GM12801 (cell line): ENCODE results near the gene FSIP1.

ENCODE experiments used
- TF ChIP-seq, protein P1 (sequence below): IDR thresholded peaks from one replicate; pipeline ENCODE4 v1.5.1; 2011; ENCODE audit warnings: control low read depth; ENCODE audit not compliant: insufficient read length; ENCODE audit errors: extremely low read depth

The FSIP1 gene

DNA sequence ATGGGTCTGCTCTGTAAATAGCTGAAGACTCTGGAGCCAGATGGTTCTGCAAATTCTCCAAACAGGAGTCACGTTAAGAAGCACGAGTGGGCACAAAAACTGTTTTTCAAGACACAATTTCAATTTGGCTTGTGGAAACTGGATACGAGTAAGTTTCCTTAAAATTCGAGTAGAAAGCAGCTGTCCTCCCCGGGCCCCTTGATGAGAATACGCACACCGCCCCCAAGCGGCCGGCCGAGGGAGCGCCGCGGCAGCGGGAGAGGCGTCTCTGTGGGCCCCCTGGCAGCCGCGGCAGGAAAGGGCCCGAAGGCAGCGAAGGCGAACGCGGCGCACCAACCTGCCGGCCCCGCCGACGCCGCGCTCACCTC is 202.5 kb downstream of the FSIP1 start:
- TF ChIP-seq, protein P1, sequence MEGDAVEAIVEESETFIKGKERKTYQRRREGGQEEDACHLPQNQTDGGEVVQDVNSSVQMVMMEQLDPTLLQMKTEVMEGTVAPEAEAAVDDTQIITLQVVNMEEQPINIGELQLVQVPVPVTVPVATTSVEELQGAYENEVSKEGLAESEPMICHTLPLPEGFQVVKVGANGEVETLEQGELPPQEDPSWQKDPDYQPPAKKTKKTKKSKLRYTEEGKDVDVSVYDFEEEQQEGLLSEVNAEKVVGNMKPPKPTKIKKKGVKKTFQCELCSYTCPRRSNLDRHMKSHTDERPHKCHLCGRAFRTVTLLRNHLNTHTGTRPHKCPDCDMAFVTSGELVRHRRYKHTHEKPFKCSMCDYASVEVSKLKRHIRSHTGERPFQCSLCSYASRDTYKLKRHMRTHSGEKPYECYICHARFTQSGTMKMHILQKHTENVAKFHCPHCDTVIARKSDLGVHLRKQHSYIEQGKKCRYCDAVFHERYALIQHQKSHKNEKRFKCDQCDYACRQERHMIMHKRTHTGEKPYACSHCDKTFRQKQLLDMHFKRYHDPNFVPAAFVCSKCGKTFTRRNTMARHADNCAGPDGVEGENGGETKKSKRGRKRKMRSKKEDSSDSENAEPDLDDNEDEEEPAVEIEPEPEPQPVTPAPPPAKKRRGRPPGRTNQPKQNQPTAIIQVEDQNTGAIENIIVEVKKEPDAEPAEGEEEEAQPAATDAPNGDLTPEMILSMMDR = no peak

DNA sequence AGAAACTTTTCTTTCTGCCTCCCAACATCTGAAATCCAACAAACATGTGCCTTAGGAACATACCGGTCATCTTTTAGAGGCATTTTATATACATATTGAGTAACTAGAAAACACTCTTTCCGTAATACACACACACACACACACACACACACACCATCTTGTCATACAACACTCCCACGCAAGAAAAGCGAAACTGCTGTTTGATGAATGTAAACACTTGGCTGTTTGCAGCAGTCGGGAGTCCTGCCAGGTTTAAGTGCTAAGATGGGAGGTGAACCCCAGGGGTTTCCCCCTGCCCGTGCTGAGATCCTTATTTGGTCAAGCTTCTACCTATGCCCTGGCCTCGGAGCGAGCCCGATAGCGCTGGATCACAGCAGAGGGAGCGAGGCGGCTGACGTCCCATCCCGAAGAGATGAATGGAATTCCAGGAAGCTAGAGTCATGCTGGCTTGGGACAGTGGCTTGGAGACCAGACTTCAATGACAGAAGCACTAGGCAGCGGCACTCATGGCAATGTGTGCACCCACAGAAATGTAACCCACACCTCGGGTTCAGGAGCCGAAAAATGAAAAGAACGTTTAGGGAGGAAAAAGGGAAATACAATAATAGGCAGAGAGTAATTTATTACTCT is 203.0 kb downstream of the FSIP1 start:
- TF ChIP-seq, protein P1 = no peak

DNA sequence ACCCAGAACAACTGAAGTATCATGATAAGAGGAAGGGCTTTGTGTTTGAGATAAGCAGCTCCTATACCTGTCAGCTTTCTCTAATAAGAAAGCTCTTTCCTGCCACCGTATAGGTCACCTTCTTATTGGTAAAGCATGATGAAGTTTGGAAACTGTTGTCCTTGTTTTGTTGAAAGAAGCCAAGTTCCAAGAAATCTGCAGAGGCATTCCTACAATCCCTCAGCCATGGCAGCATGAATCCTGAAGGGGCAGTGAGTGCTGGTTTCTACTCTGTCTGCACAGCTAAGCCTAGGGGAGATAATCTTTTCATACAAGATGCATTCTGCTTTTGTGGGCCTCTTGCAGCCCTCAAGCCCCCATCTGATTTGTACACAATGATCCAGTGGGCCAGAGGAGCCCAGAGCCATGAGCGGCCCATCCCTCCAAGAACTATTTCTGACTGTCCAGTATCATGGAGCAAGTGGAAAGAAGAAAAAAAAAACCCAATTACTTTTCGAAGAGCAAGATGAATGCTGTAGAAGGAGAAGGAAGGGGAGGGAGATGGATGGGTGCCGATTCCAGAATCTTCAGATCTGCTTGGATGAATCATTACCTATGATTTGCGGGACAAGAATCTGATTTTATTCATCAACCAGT is 203.7 kb downstream of the FSIP1 start:
- TF ChIP-seq, protein P1 = no peak

DNA sequence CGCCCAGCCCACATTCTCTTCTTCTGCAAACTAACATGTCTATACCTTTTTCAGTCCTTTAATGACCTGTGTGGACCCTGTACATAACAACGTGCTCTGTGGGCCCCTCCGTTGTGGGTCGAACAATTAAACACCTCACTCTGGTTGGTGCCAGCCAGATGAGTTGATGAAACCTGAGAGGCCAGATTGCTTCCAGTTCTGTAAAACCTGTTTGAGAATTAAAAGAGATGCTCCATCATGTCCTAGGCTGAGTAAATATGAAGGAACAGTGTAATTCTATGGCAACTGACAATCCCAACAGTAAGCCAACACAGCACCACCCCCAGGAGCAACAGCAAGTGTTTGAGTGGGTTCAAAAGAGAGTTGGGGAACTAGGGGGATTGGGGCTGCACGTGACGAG is 207.5 kb downstream of the FSIP1 start:
- TF ChIP-seq, protein P1 = no peak

DNA sequence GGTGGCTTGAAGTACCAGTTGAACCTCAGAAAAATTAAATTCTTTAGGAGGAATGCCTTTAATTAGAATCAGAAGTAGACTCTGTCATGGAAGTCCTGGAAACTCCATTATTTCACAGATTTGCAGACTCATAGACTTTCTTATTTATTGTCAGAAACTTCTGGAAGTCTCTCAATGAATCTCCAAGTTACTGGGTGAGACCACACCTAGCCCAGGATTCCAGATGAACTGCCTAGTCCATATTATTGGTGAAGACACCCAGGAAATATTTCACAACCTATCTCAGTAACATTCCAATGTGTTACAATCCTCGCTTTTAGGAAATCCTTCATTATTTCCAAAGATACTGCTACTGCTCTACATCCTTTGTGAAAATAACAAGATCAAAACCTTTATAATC is 208.2 kb downstream of the FSIP1 start:
- TF ChIP-seq, protein P1 = no peak

DNA sequence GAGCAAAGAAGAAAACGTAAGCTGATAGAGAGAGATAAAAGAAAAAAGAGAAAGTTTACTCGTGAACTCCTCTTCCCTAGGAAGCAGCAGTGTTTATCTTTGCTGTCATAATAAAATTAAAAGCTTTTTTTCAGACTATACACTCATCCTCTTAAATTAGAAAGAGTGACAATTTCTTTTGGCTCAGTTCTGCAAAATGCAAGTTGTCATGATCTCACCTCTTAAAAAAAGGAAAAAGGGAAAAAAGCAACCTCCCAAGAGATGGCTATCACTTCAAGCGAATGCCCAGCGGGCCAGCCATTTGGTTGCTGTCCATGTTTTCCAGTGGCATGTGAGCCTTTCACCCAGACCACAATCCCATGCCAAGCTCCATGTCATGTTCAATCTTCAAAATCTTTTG is 208.8 kb downstream of the FSIP1 start:
- TF ChIP-seq, protein P1 = no peak

DNA sequence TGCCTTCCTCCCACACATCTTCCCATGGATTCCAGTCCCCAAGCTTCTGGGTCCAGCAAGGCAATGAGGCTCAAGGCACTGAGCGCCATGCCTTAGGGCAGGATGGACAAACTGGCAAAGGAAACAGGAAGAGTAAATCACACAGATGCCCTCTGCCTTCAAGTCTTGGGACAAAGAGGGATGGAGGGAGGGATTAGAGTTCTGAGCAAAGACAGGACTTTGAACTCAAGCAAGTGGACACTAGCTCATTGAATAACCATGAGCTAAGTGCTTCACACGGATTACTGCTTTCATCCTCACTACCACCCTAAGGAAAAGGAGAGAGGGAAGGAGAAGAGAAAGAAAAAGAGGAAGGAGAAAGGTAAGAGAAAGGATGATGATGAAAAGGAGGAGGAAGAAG is 209.4 kb downstream of the FSIP1 start:
- TF ChIP-seq, protein P1 = no peak

DNA sequence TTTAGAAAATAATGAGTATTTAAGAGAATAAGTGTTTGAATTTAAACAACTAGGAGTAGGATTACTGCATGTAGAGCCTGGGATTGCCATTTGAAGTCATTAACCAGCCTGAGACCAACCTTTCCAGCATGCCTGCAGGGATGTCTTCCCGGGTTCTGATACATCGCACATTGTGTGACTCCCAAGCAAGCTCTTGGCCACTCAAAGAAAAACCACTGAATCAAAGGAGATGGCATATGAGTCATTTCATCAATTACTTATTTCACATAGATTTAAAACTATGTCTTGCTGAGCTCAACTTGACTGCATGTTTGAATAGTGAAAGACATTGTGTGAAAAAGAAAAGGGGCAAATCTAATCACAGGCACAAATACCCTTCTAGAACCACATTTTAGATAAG is 216.8 kb downstream of the FSIP1 start:
- TF ChIP-seq, protein P1 = no peak
